Suprapubic skin (tissue), 4 donors: ENCODE results near the gene PRKCE.

Source experiments
- EP300 ChIP-seq: sonication (generic); formaldehyde crosslinking; IDR thresholded peaks from one replicate; pipeline ENCODE4 v1.6.1; 2017; ENCODE audit warnings: antibody characterized with exemption
- POLR2A ChIP-seq, 2 donors: fragments of 450-650 bp; IDR thresholded peaks; one replicate each; pipeline ENCODE4 v1.6.1; 2017; ENCODE audit warnings: antibody characterized with exemption in 2 of 2, mild to moderate bottlenecking in 2 of 2, moderate library complexity in 2 of 2
- POLR2AphosphoS5 ChIP-seq, 3 donors: sonication (generic); formaldehyde crosslinking; IDR thresholded peaks; one replicate each; pipeline ENCODE4 v1.6.1; 2017; ENCODE audit warnings: antibody characterized with exemption in 3 of 3
- TF ChIP-seq, protein P1 (sequence below), 2 donors: fragments of 200-600 bp in 1 of 2; fragments of 450-650 bp in 1 of 2; sonication (generic) in 1 of 2; IDR thresholded peaks; one replicate each; pipeline ENCODE4 v1.5.1; 2016 to 2019; ENCODE audit warnings: antibody characterized with exemption in 2 of 2, mild to moderate bottlenecking in 1 of 2, moderate library complexity in 1 of 2

DNA sequence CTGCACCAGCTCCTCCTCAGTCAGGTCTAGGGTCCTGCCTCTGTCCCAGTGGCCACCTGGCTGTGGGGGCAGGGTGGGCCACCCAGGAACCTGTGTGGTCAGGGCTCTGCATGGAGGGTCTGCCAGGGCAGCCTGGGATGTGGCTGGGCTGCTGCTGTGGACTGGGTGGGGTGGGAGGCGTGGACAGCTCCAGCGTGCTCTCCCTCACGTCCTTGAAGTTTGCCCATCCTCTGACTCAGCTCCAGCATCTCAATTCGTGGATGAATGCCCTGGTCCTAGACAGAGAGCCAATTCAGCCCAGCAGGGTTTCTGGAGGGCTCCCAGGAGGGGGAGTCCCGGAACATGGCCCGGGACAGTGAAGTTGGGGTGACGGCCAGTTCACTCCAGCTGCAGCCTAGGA lies 581.4 kb downstream of the PRKCE start:
- TF ChIP-seq, protein P1, sequence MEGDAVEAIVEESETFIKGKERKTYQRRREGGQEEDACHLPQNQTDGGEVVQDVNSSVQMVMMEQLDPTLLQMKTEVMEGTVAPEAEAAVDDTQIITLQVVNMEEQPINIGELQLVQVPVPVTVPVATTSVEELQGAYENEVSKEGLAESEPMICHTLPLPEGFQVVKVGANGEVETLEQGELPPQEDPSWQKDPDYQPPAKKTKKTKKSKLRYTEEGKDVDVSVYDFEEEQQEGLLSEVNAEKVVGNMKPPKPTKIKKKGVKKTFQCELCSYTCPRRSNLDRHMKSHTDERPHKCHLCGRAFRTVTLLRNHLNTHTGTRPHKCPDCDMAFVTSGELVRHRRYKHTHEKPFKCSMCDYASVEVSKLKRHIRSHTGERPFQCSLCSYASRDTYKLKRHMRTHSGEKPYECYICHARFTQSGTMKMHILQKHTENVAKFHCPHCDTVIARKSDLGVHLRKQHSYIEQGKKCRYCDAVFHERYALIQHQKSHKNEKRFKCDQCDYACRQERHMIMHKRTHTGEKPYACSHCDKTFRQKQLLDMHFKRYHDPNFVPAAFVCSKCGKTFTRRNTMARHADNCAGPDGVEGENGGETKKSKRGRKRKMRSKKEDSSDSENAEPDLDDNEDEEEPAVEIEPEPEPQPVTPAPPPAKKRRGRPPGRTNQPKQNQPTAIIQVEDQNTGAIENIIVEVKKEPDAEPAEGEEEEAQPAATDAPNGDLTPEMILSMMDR (IDR thresholded peaks at IDR 0.05), result no peak
- TF ChIP-seq POLR2A (IDR thresholded peaks at IDR 0.05) (no peak), EP300 (no peak), POLR2AphosphoS5 (IDR thresholded peaks at IDR 0.05) (no peak)
